Mammary epithelial cell (primary cell): ENCODE data around the gene DENND5A.

Experiments
- EZH2 ChIP-seq: IDR thresholded peaks from 2 replicates; pipeline ENCODE4 v1.6.1; 2012; ENCODE audit warnings: low read length, inconsistent platforms, borderline replicate concordance
- TF ChIP-seq, protein P1 (sequence below), 2 donors: IDR thresholded peaks in 1 of 2; conservative IDR thresholded peaks in 1 of 2; 2 replicates each; pipeline ENCODE4 v1.5.1; 2011 to 2012; ENCODE audit warnings: inconsistent platforms in 2 of 2, low read length in 2 of 2, mild to moderate bottlenecking in 2 of 2, control low read depth in 1 of 2, low read depth in 1 of 2; ENCODE audit not compliant: insufficient read depth in 1 of 2; ENCODE audit errors: extremely low read depth in 1 of 2

DNA sequence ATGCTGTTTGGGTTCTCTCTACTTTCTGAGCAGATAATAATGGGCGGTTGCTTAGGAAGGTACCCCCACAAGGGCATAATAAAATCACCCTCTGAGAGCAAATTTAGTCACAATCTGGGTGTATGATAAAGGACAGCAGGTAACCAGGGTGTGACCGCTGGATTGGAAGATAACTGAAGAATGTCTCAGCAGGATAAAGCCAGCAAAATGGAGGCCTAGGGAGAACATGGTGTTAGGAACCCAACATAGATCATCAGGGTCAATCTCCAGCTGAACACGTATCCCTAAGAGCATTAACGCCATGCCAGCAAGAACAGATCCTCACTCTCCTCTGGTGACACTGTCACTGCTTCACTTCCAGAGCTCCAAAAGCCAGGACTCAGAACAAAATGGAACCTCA lies 109.2 kb downstream of the DENND5A start:
- TF ChIP-seq, protein P1, sequence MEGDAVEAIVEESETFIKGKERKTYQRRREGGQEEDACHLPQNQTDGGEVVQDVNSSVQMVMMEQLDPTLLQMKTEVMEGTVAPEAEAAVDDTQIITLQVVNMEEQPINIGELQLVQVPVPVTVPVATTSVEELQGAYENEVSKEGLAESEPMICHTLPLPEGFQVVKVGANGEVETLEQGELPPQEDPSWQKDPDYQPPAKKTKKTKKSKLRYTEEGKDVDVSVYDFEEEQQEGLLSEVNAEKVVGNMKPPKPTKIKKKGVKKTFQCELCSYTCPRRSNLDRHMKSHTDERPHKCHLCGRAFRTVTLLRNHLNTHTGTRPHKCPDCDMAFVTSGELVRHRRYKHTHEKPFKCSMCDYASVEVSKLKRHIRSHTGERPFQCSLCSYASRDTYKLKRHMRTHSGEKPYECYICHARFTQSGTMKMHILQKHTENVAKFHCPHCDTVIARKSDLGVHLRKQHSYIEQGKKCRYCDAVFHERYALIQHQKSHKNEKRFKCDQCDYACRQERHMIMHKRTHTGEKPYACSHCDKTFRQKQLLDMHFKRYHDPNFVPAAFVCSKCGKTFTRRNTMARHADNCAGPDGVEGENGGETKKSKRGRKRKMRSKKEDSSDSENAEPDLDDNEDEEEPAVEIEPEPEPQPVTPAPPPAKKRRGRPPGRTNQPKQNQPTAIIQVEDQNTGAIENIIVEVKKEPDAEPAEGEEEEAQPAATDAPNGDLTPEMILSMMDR (conservative IDR thresholded peaks at IDR 0.05 in 1 of 2, IDR thresholded peaks at IDR 0.05 in 1 of 2; ENCODE audit: extremely low read depth in 1 of 2, insufficient read depth in 1 of 2, low read depth in 1 of 2, low read length in 2 of 2), result no peak
- no peak for TF ChIP-seq EZH2
